Panc1 (cell line): Measurements from ENCODE around the gene C1QL2.

ENCODE experiments used
- POLR2AphosphoS5 ChIP-seq: IDR thresholded peaks from 2 replicates; pipeline ENCODE4 v1.6.1; 2012; ENCODE audit warnings: mild to moderate bottlenecking, low read depth, low read length, moderate library complexity
- TF ChIP-seq, protein P1 (sequence below): fragments of 450-650 bp; IDR thresholded peaks from 2 replicates; pipeline ENCODE4 v1.5.1; 2017; ENCODE audit warnings: mild to moderate bottlenecking

DNA sequence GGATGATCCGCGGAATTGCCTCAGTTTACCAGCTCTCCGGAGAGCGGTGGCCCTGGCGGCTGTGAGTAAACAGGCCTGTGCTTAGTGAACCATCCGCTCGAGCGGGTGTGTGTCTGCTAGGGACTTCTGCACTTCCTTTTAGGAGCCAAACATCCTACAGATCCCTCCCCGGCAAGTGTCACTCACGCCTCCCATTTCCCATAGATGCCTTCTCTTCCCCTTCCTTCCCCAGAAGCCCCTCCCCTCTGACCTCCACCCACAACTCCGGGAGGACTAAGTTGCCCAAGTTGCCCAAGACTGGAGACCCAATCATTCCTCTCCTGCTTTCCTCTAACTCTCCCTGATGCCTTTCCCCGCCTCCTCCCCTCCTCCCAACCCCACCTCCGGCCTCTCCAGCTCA lies 2.9 kb downstream of the C1QL2 start:
- TF ChIP-seq, protein P1, sequence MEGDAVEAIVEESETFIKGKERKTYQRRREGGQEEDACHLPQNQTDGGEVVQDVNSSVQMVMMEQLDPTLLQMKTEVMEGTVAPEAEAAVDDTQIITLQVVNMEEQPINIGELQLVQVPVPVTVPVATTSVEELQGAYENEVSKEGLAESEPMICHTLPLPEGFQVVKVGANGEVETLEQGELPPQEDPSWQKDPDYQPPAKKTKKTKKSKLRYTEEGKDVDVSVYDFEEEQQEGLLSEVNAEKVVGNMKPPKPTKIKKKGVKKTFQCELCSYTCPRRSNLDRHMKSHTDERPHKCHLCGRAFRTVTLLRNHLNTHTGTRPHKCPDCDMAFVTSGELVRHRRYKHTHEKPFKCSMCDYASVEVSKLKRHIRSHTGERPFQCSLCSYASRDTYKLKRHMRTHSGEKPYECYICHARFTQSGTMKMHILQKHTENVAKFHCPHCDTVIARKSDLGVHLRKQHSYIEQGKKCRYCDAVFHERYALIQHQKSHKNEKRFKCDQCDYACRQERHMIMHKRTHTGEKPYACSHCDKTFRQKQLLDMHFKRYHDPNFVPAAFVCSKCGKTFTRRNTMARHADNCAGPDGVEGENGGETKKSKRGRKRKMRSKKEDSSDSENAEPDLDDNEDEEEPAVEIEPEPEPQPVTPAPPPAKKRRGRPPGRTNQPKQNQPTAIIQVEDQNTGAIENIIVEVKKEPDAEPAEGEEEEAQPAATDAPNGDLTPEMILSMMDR: no peak
- no peak for TF ChIP-seq POLR2AphosphoS5
